MG63 (cell line): Measurements from ENCODE around the gene C16orf74. TPM values are rescaled to one million over a fixed set of nuclear protein-coding genes. Genes with fewer than 3 reads are reported as not detected.

ENCODE experiments used
- DNase-seq: peaks from one replicate; pipeline ENCODE4 v3.0.0-alpha.2; 2020
- H3K27me3 ChIP-seq: fragments of 250-450 bp; sonication (Bioruptor Pico); 2 replicates; pipeline ENCODE4 v1.5.1; 2020; ENCODE audit warnings: mild to moderate bottlenecking, moderate library complexity
- H3K36me3 ChIP-seq: fragments of 250-450 bp; sonication (Bioruptor Pico); 2 replicates; pipeline ENCODE4 v1.5.1; 2020; ENCODE audit warnings: mild to moderate bottlenecking, moderate library complexity
- H3K4me3 ChIP-seq: fragments of 250-450 bp; sonication (Bioruptor Pico); 2 replicates; pipeline ENCODE4 v1.5.1; 2020; ENCODE audit warnings: mild to moderate bottlenecking, moderate library complexity
- H3K9me3 ChIP-seq: fragments of 250-450 bp; sonication (Bioruptor Pico); 2 replicates; pipeline ENCODE4 v1.5.1; 2020; ENCODE audit warnings: mild to moderate bottlenecking, moderate library complexity
- total RNA-seq: library from RNA; depleted of rRNA; stranded (reverse); fragments of >200 nt; shearing (Covaris generic); gene quantifications from 2 replicates; pipeline ENCODE4 v1.2.3, GENCODE V29; 2014; ENCODE audit warnings: low replicate concordance; rRNA removed

The C16orf74 gene
- 4.6 and 8.7 TPM in 2 replicates for total RNA-seq

DNA sequence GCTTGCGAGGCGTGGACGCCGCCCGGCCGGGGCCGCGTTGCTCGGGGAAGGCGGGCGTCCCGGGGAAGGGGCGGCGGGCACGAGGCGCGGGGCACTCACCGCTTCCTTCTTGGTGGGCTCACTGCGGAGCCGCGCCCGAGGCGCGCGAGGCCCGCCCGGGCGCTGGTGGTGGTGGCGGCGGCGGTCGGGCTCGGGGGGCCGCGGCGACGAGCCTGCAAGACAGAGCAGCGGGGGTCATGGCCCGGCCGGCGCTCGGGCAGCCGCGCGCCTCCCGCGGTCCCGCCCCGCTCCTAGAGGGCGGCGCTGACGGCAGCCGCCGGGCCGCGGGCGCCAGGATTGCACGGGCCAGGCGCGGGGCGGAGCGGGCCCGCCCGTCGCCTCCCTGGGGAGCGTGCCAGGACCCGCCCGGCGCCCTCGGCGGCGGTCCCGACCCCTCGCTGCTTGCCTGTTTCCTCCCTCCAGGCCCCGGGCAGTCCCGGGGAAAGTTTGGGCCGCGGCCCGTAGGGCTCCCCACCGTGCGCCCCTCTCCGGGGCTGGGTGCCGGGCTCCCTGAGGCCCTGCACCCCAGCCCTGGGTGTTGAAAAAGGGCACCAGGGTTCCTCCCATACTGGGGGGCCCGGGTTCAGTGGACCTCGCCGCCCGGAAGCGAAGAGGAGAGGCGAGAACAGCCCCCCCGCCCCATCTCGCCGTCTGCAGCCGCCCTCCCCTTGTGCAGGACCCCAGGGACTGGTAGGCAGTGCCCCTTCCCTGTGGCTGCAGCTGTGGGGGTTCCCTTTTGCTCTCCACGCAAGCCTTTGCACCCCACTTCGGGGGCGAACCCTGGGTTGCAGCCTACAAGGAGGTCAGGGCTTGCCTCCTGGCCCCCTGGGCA lies at the start of gene C16orf74:
C16orf74 (minus strand) TSS at position 270 of the 871 bp plus-strand sequence. CDS start 15,879 bp downstream, outside the sequence.
- H3K4me3 ChIP-seq: peak within 1 kb of the TSS; percentile 56
- no peaks in the 10 kb centered on the region for H3K36me3 ChIP-seq
- peak; percentile 59 for DNase-seq
- no peaks in the 10 kb centered on the region for H3K27me3 ChIP-seq
- H3K9me3 ChIP-seq: no peaks in the 10 kb centered on the region

GRCh38 chr16:85800321-85800669 lies 49.4 kb upstream of the C16orf74 start:
- no peak for DNase-seq
- Histone ChIP-seq H3K4me3 (peak overlapping the region; percentile 78), H3K27me3 (no peaks in the 10 kb centered on the region), H3K36me3 (peaks cover 38% of the 10 kb centered on the region), H3K9me3 (no peaks in the 10 kb centered on the region)

DNA sequence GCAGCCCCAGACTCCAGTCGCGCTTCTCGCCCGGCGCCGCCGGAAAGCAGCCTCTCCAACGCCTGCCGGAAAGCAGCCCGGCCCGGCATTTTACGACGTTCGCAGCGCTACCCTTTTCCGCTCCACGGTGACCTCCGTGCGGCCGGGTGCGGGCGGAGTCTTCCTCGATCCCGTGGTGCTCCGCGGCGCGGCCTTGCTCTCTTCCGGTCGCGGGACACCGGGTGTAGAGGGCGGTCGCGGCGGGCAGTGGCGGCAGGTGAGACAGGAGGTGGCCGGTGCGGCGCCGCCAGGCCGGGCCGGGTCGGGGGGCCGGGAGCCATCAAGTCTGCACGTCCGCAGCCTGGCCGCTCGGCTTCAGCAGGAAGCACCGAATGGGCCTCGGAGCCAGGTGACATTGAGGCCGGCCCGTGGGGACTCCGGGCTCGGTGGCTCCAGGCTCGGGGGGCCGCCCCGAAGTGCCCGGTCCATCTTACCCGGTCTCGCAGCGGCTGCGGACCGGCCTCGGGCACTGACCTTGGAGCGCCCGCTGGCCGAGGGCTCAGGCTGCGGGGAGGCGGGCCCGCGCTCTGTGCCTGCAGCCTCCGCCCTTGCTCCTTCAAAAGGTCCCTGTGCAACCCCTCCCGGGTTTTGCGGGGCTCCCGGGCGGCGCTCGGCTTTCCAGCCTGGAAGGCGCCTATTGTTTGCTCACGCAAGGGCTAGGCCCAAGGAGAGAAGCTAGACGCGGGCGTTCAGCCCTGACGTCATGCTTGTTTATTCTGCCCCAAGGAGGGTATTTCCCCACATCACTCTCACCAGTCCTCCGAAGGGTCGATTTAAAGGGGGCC lies 48.8 kb upstream of the C16orf74 start, which contains the start of the genes COX4I1 and EMC8:
COX4I1 (plus strand) TSS at position 199 of the 824 bp plus-strand sequence. CDS start 1,511 bp downstream, outside the sequence.
EMC8 (minus strand) TSS at position 48 of the 824 bp plus-strand sequence. CDS start 249 bp downstream, outside the sequence.
- peak; percentile 93 for DNase-seq
- peaks cover 35% of the 10 kb centered on the region for H3K36me3 ChIP-seq

GRCh38 chr16:85798901-85799496 lies 48.1 kb upstream of the C16orf74 start:
- Histone ChIP-seq H3K36me3 (peaks cover 37% of the 10 kb centered on the region), H3K9me3 (no peaks in the 10 kb centered on the region), H3K27me3 (no peaks in the 10 kb centered on the region), H3K4me3 (peak overlapping the region; percentile 78)
- peak; percentile 18 for DNase-seq

More for the DNA sequence above, 48.8 kb upstream of the C16orf74 start, which contains the start of the genes COX4I1 and EMC8:
- peak within 1 kb of the TSS; percentile 78 for H3K4me3 ChIP-seq
- H3K27me3 ChIP-seq: no peaks in the 10 kb centered on the region
- no peaks in the 10 kb centered on the region for H3K9me3 ChIP-seq

DNA sequence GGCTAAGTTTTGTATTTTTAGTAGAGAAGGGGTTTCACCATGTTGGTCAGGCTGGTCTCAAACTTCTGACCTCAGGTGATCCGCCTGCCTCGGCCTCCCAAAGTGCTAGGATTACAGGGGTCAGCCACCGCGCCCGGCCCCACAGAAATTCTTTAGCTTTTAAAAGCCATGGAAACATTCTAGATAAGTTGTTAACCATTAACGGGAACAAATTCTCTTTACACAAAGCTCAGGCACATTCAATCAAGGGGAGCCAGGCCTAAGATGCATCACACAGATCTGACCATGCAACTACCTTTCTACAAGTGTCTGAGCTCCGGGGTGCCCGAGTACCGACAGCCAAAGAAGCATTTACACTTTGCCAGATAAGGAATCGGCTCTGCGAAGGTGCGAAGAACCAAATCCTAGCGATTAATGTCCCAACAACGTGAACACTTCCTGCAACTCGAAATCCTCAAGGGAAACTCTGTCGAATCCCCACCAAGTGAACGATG lies 47.4 kb upstream of the C16orf74 start:
- Histone ChIP-seq H3K9me3 (no peaks in the 10 kb centered on the region), H3K27me3 (no peaks in the 10 kb centered on the region), H3K4me3 (peak overlapping the region; percentile 78), H3K36me3 (peaks cover 30% of the 10 kb centered on the region)
- no peak for DNase-seq

DNA sequence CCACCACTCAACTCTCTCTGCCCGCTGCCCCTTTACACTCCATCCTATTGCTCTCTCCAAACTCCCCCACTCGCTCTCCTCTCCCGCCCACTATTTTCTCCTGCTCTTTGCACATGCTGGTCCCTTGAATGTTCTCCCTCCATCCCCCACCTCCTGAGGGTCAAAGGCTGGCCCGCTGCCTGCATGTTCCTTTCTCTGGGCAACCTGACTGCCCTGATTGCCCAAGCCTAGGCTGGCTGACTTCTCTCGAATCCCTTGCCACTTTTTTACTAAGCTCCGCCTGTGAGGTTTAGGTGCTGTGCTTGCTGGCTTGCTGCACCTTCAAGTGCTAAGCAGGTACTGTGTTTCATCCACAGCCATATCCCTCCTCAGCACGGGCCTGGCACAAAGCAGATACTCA lies 45.7 kb upstream of the C16orf74 start:
- no peak for DNase-seq
- Histone ChIP-seq H3K9me3 (no peaks in the 10 kb centered on the region), H3K36me3 (peaks cover 14% of the 10 kb centered on the region), H3K27me3 (no peaks in the 10 kb centered on the region), H3K4me3 (no peak overlapping the region)

GRCh38 chr16:85796152-85796551 lies 45.3 kb upstream of the C16orf74 start:
- DNase-seq: no peak
- no peak overlapping the region for H3K4me3 ChIP-seq
- no peaks in the 10 kb centered on the region for H3K27me3 ChIP-seq
- peaks cover 9% of the 10 kb centered on the region for H3K36me3 ChIP-seq
- H3K9me3 ChIP-seq: no peaks in the 10 kb centered on the region

DNA sequence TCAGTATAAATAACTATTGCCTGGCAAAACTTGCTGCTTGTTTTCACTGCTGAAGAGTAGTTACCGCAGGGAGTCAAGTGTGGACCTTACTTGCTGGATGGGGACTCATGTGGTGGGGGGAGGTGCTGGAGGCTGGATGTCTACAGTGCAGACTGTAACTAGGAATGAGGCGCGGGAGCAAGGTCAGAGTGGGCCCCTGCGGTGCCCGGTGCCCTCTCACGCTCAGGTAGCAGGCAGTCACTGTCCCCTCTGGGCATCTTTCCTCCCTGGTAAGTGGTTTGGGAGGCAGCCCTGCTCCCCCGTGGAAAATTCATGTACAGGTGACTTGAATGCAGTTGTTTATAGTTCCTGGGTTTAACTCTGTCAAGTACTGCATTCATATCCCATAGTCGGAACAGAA lies 43.8 kb upstream of the C16orf74 start:
- peaks cover 7% of the 10 kb centered on the region for H3K36me3 ChIP-seq

DNA sequence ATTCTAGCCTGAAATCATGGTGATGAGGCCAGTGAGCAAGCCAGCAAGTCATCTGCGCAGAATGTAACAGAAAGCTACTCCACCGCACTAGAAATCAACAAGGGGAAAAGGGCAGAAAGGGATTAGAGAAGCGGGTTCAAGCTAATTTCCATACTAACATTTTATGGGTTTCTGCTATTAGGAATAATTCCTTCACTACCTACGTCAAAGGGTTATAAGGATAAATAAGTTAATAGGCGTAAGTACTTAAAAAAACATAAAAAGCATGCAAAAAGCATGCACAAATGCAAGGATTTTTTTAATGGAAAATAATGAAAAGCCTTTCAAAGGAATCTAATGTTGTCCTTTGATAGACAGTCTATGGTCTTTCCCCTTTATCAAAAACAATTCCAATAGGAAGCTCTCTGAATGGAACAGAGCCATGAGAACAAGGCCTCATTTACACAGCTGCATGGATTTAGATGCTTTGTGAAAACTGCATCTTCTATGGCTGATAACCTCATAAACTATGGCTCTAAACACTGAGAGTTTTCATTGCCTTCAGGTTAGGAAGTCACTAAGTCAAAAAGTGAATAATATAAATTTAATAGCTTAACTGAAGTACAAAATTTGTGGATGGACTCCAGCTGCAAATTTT lies 42.9 kb upstream of the C16orf74 start:
- Histone ChIP-seq H3K27me3 (no peaks in the 10 kb centered on the region), H3K9me3 (no peaks in the 10 kb centered on the region), H3K36me3 (peaks cover 10% of the 10 kb centered on the region), H3K4me3 (no peak overlapping the region)
- no peak for DNase-seq

More for the DNA sequence above, 43.8 kb upstream of the C16orf74 start:
- no peak for DNase-seq
- Histone ChIP-seq H3K9me3 (no peaks in the 10 kb centered on the region), H3K4me3 (no peak overlapping the region), H3K27me3 (no peaks in the 10 kb centered on the region)

DNA sequence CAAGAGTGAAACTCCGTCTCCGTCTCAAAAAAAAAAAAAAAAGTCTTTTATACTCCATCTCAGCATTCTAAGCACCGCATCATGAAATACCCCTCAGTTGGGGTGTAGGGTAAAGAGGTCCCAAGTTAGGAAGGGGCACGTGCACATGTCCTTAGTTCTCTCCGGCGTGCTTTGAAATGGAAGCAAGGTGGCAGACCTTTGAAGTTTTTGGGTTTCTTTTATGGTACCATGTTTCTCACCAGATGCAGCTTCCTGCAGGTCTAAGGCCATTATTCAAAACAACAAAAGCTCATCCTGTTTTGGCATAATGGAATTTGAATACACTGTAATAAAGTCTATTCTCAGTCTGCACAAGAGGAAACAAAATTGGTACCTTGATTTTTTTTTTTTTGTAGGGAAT lies 38.9 kb upstream of the C16orf74 start:
- no peak for DNase-seq
- peaks cover 12% of the 10 kb centered on the region for H3K36me3 ChIP-seq
- H3K27me3 ChIP-seq: no peaks in the 10 kb centered on the region
- H3K4me3 ChIP-seq: no peak overlapping the region
- no peaks in the 10 kb centered on the region for H3K9me3 ChIP-seq

- H3K36me3 ChIP-seq: peaks cover 10% of the 10 kb centered on the region
- H3K4me3 ChIP-seq: no peak overlapping the region
- no peak for DNase-seq
- no peaks in the 10 kb centered on the region for H3K9me3 ChIP-seq
- H3K27me3 ChIP-seq: no peaks in the 10 kb centered on the region
Observed at GRCh38 chr16:85788819-85789218, 37.9 kb upstream of the C16orf74 start.

DNA sequence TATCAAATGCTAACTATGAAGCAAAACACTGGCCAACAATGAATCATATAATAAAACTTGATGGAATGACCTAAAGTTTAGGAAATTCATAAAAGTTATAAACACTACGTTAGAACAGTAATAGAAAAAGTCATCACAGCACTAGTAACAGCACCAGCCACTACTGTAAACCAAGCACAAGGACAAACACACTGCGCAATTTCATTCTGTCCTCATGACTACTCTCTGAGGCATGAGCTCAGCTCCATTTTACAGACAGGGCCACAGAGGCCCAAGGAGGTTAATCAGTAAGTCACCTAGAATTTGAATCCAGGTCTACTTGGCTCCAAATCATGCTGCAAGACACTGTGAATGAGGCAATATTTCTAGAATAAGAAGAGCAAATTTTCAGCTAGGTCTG lies 35.0 kb upstream of the C16orf74 start:
- Histone ChIP-seq H3K36me3 (peaks cover 10% of the 10 kb centered on the region), H3K4me3 (no peak overlapping the region), H3K27me3 (no peaks in the 10 kb centered on the region), H3K9me3 (no peaks in the 10 kb centered on the region)
- no peak for DNase-seq

GRCh38 chr16:85784813-85785212 lies 33.9 kb upstream of the C16orf74 start:
- no peak overlapping the region for H3K4me3 ChIP-seq
- H3K9me3 ChIP-seq: no peaks in the 10 kb centered on the region
- peaks cover 10% of the 10 kb centered on the region for H3K36me3 ChIP-seq
- DNase-seq: no peak
- H3K27me3 ChIP-seq: no peaks in the 10 kb centered on the region

- peaks cover 6% of the 10 kb centered on the region for H3K36me3 ChIP-seq
- no peaks in the 10 kb centered on the region for H3K9me3 ChIP-seq
- no peak overlapping the region for H3K4me3 ChIP-seq
- no peak for DNase-seq
- H3K27me3 ChIP-seq: no peaks in the 10 kb centered on the region
Observed at GRCh38 chr16:85783441-85783840, 32.5 kb upstream of the C16orf74 start.

GRCh38 chr16:85782451-85782850 lies 31.6 kb upstream of the C16orf74 start:
- Histone ChIP-seq H3K36me3 (peaks cover 3% of the 10 kb centered on the region), H3K27me3 (no peaks in the 10 kb centered on the region), H3K9me3 (no peaks in the 10 kb centered on the region), H3K4me3 (no peak overlapping the region)
- DNase-seq: no peak

- Histone ChIP-seq H3K36me3 (peaks cover 3% of the 10 kb centered on the region), H3K27me3 (no peaks in the 10 kb centered on the region), H3K4me3 (no peak overlapping the region), H3K9me3 (no peaks in the 10 kb centered on the region)
- peak; percentile 19 for DNase-seq
Observed at GRCh38 chr16:85781695-85782370, 30.9 kb upstream of the C16orf74 start.
